ENCODE data around the gene MEG3.

Gene MEG3

GRCh38 chr14:100875861-100876590 lies 50.1 kb downstream of the MEG3 start:
- Histone ChIP-seq H3K9me3 (ENCODE audit: control insufficient read depth, low read length) (no peaks in the 10 kb centered on the region), H3K4me3 (ENCODE audit: low read depth, low read length) (no peak overlapping the region), H3K36me3 (ENCODE audit: control insufficient read depth, insufficient read depth, low read length) (no peaks in the 10 kb centered on the region), H2AFZ (no peak overlapping the region), H3K4me1 (no peaks in the 10 kb centered on the region), H3K27me3 (ENCODE audit: control insufficient read depth, insufficient read depth, low read length) (no peaks in the 10 kb centered on the region), H3K4me2 (ENCODE audit: low read length) (no peak overlapping the region), H3K79me2 (no peaks in the 10 kb centered on the region), H3K9ac (no peak overlapping the region), H3K27ac (no peak overlapping the region)
- TF ChIP-seq CTCF (IDR thresholded peaks at IDR 0.05), result no peak

GRCh38 chr14:100878271-100879146 lies 52.6 kb downstream of the MEG3 start:
- no peak overlapping the region for H3K4me2 ChIP-seq (ENCODE audit: low read length)
- no peaks in the 10 kb centered on the region for H3K27me3 ChIP-seq (ENCODE audit: control insufficient read depth, insufficient read depth, low read length)
- no peak for TF ChIP-seq CTCF (IDR thresholded peaks at IDR 0.05)
- no peak overlapping the region for H3K4me3 ChIP-seq (ENCODE audit: low read depth, low read length)
- no peak overlapping the region for H2AFZ ChIP-seq
- no peak overlapping the region for H3K27ac ChIP-seq
- H3K79me2 ChIP-seq, result no peaks in the 10 kb centered on the region
- no peaks in the 10 kb centered on the region for H3K36me3 ChIP-seq (ENCODE audit: control insufficient read depth, insufficient read depth, low read length)
- no peak overlapping the region for H3K9ac ChIP-seq
- H3K9me3 ChIP-seq (ENCODE audit: control insufficient read depth, low read length), result no peaks in the 10 kb centered on the region
- H3K4me1 ChIP-seq, result no peaks in the 10 kb centered on the region

GRCh38 chr14:100879194-100879593 lies 53.3 kb downstream of the MEG3 start:
- no peaks in the 10 kb centered on the region for H3K27me3 ChIP-seq (ENCODE audit: control insufficient read depth, insufficient read depth, low read length)
- no peak overlapping the region for H3K4me3 ChIP-seq (ENCODE audit: low read depth, low read length)
- H3K36me3 ChIP-seq (ENCODE audit: control insufficient read depth, insufficient read depth, low read length), result no peaks in the 10 kb centered on the region
- H3K4me1 ChIP-seq, result no peaks in the 10 kb centered on the region
- H3K9ac ChIP-seq, result no peak overlapping the region
- H3K79me2 ChIP-seq, result no peaks in the 10 kb centered on the region
- no peak overlapping the region for H2AFZ ChIP-seq
- TF ChIP-seq CTCF (IDR thresholded peaks at IDR 0.05), result no peak
- no peaks in the 10 kb centered on the region for H3K9me3 ChIP-seq (ENCODE audit: control insufficient read depth, low read length)
- no peak overlapping the region for H3K4me2 ChIP-seq (ENCODE audit: low read length)
- no peak overlapping the region for H3K27ac ChIP-seq

GRCh38 chr14:100879782-100880181 lies 53.9 kb downstream of the MEG3 start:
- no peaks in the 10 kb centered on the region for H3K4me1 ChIP-seq
- TF ChIP-seq CTCF (IDR thresholded peaks at IDR 0.05), result no peak
- H3K36me3 ChIP-seq (ENCODE audit: control insufficient read depth, insufficient read depth, low read length), result no peaks in the 10 kb centered on the region
- H3K9me3 ChIP-seq (ENCODE audit: control insufficient read depth, low read length), result no peaks in the 10 kb centered on the region
- no peaks in the 10 kb centered on the region for H3K79me2 ChIP-seq
- no peak overlapping the region for H2AFZ ChIP-seq
- H3K4me2 ChIP-seq (ENCODE audit: low read length), result no peak overlapping the region
- no peak overlapping the region for H3K9ac ChIP-seq
- no peaks in the 10 kb centered on the region for H3K27me3 ChIP-seq (ENCODE audit: control insufficient read depth, insufficient read depth, low read length)
- H3K27ac ChIP-seq, result no peak overlapping the region
- no peak overlapping the region for H3K4me3 ChIP-seq (ENCODE audit: low read depth, low read length)
